ENCODE data around the gene MITF.

DNA sequence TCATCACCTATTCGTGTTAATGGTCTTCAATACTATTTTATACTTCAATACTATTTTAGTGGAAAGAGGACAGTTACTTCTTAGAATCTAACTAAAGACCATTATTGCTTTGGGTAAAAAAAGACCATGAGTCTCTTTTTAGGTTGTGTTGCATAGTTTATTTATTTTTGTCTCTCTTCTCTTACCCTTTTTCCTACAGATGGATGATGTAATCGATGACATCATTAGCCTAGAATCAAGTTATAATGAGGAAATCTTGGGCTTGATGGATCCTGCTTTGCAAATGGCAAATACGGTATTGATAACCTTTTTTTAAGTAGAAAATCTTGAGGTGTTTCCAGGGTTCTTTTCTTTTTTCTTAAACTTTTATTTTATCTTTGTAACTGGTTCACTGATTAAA, 201.8 kb downstream of the MITF start:
- no peak for TF ChIP-seq POLR2A (IDR thresholded peaks at IDR 0.05; ENCODE audit: low read depth, low read length)
- TF ChIP-seq POLR2AphosphoS5 (IDR thresholded peaks at IDR 0.05; ENCODE audit: low read depth, low read length) = no peak
- no peak for TF ChIP-seq SPI1 (IDR thresholded peaks at IDR 0.05; ENCODE audit: low read depth, low read length)

Measured in GM12891 (cell line).